Bronchial epithelial cell (primary cell): ENCODE measurements around the gene UPP1. TPM values are rescaled to one million over a fixed set of nuclear protein-coding genes. Genes with fewer than 3 reads are reported as not detected.
A peak's percentile ranks its signal among the peaks of the same experiment; 100 is the strongest.

Experiments used
- DNase-seq: peaks from one replicate; pipeline ENCODE4 v3.0.0-alpha.2; 2010; ENCODE audit warnings: low read depth
- FAIRE-seq: peaks from 2 replicates; lab custom pipeline; 2011; peaks lifted over from hg19 to GRCh38; lab: Jason Lieb, UNC
- H3K27me3 ChIP-seq: 2 replicates; pipeline ENCODE4 v1.5.1; 2011; ENCODE audit warnings: low read length; ENCODE audit not compliant: control insufficient read depth, insufficient read depth
- H3K36me3 ChIP-seq: 2 replicates; pipeline ENCODE4 v1.5.1; 2011; ENCODE audit warnings: low read length; ENCODE audit not compliant: control insufficient read depth, insufficient read depth
- H3K4me3 ChIP-seq: 2 replicates; pipeline ENCODE4 v1.5.1; 2011; ENCODE audit warnings: mild to moderate bottlenecking, low read depth, low read length, control low read depth
- total RNA-seq: library from RNA; depleted of rRNA; stranded (reverse); fragments of >200 nt; gene quantifications from 2 replicates; pipeline ENCODE4 v1.2.1, GENCODE V29; 2014
- TF ChIP-seq, protein P1 (sequence below): IDR thresholded peaks from 2 replicates; pipeline ENCODE4 v1.5.1; 2011; ENCODE audit warnings: mild to moderate bottlenecking, moderate library complexity, low read length, control low read depth, inconsistent platforms; ENCODE audit not compliant: insufficient read depth, severe bottlenecking

The UPP1 gene
- 762 and 1,034 TPM in 2 replicates for total RNA-seq

DNA sequence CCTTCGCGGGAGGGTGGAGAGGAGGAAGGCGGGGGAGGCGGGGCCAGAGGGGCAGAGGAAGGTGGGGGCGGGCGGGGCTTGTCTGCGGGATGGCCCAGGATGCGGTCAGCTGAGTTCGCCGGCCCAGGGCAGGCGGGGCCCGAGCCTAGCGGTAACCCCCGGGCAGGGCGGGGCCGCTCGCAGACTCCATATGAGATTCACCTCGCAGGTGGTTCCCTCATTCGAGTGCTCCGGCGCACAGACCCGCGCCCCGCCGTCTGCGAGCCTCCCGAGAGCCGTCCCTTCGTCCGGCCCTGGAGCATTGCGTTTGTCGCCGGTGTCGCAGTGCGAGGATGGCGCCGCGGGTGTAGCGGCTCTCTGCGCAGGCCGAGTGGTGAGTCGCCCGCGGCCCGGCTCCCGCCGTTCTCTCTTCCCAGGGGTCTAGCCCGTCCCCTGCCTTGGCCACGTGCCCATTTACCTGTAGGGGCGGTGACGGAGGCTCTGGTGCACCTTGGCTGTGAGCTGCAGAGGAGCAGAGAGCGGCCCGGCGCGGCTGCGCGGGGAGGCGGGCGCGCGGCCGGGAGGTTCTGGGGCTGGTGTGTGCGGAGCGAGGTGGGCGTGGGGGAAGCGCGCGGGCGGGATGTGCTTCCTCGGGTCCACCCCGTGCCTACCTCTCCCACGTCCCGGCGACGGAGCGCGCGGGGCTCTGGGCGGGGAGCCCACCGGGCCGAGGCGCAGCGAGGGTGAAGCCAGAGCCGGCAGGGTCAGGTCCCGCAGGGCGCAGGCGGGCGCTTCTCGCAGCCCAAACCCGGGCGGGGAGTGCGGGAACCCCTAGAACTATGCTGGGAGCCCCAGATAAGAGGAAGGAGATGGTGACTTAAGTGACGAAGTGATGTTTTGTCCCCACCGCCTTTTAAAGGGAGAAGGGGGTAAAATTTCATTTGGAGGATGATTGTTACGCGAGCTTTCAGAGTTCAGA is at the start of gene UPP1:
Gene UPP1 (plus strand): TSS at position 220 of the 958 bp plus-strand sequence. CDS start 5,519 bp downstream, outside the sequence.
- no peak for DNase-seq
- no peaks in the 10 kb centered on the region for H3K27me3 ChIP-seq
- peaks cover 24% of the 10 kb centered on the region for H3K36me3 ChIP-seq
- FAIRE-seq, result no peak
- peak within 1 kb of the TSS; percentile 83 for H3K4me3 ChIP-seq
- TF ChIP-seq, protein P1, sequence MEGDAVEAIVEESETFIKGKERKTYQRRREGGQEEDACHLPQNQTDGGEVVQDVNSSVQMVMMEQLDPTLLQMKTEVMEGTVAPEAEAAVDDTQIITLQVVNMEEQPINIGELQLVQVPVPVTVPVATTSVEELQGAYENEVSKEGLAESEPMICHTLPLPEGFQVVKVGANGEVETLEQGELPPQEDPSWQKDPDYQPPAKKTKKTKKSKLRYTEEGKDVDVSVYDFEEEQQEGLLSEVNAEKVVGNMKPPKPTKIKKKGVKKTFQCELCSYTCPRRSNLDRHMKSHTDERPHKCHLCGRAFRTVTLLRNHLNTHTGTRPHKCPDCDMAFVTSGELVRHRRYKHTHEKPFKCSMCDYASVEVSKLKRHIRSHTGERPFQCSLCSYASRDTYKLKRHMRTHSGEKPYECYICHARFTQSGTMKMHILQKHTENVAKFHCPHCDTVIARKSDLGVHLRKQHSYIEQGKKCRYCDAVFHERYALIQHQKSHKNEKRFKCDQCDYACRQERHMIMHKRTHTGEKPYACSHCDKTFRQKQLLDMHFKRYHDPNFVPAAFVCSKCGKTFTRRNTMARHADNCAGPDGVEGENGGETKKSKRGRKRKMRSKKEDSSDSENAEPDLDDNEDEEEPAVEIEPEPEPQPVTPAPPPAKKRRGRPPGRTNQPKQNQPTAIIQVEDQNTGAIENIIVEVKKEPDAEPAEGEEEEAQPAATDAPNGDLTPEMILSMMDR, result no peak

GRCh38 chr7:48040944-48041652 is 48.0 kb upstream of the UPP1 start:
- Histone ChIP-seq H3K4me3 (no peak overlapping the region), H3K36me3 (no peaks in the 10 kb centered on the region), H3K27me3 (no peaks in the 10 kb centered on the region)
- DNase-seq (no peak), FAIRE-seq (no peak)
- TF ChIP-seq, protein P1, result no peak

DNA sequence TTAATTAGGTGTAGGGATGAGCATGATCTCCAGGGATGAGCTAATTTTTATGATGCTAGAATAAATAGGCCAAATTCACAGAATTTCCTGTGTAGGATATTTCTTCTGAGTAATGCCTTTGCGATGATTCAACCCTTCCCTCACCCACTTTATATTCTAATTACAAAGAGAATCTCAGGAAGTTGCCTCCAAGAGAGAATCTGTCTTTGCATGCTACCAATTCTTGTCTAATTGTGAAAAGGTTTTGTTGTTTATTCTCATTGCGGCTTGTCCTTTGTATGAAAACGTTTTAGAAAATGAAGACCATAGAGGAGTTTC is 47.5 kb upstream of the UPP1 start:
- Histone ChIP-seq H3K36me3 (no peaks in the 10 kb centered on the region), H3K4me3 (no peak overlapping the region), H3K27me3 (no peaks in the 10 kb centered on the region)
- FAIRE-seq (no peak), DNase-seq (peak; percentile 67)
- TF ChIP-seq, protein P1, result no peak

- Histone ChIP-seq H3K4me3 (no peak overlapping the region), H3K36me3 (no peaks in the 10 kb centered on the region), H3K27me3 (no peaks in the 10 kb centered on the region)
- no peak for DNase-seq
- TF ChIP-seq, protein P1, result no peak
- FAIRE-seq, result no peak
These were observed 46.8 kb upstream of the UPP1 start for GRCh38 chr7:48042216-48042615.

DNA sequence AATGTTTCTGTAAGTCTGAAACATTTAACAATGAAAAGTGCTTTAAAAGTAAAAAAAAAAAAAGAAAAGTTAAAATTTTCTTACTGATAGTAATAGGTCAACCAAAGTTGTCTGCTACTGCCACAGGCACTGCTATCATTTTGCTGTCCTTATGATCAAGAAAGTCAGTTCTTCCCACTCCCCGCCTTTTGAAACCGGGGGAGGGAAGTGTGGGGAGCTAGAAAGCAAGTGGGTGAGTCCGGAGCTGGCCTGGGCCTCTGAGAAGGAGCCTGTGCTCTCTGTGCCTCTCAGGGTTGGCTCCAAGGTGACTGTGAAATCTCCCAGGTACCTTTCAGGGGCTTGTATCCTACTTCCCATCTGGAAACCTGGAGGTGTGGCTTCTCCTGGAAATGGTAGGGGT is 46.4 kb upstream of the UPP1 start:
- no peak overlapping the region for H3K4me3 ChIP-seq
- H3K36me3 ChIP-seq, result no peaks in the 10 kb centered on the region
- DNase-seq, result no peak
- no peak for FAIRE-seq
- TF ChIP-seq, protein P1, result no peak
- H3K27me3 ChIP-seq, result no peaks in the 10 kb centered on the region
